GM12878 (cell line): ENCODE results near the gene ASCC3. TPM values are rescaled to one million over a fixed set of nuclear protein-coding genes. Genes with fewer than 3 reads are reported as not detected.

Experiments used
- ATAC-seq: fragments of 200-7000 bp; cut with Tn5 transposase; 3 replicates; pipeline ENCODE4 v1.9.1; 2020; ENCODE audit warnings: mild to moderate bottlenecking, moderate library complexity
- BruUV-seq: library from RNA; stranded (reverse); fragments of 400-500 nt; replicated peaks from 2 replicates; lab custom pipeline; 2021; lab: Mats Ljungman, UMichigan
- CTCF ChIA-PET: fragments of 300-600 bp; sonication (Branson Sonifier 250); formaldehyde crosslinking; extraction: SDS; loops from one replicate; lab custom pipeline; 2021; ENCODE audit warnings: inconsistent platforms; lab: Yijun Ruan, JAX
- POLR2A ChIA-PET: fragments of 350-600 bp; formaldehyde crosslinking; extraction: SDS; loops from one replicate; lab custom pipeline; 2021; ENCODE audit warnings: inconsistent platforms; lab: Charles Lee
- RAD21 ChIA-PET: fragments of 300-600 bp; sonication (Branson Sonifier 250); formaldehyde crosslinking; loops from one replicate; lab custom pipeline; 2023; ENCODE audit warnings: antibody characterized with exemption; ENCODE audit not compliant: unreplicated experiment; lab: Charles Lee
- SMC1A ChIA-PET: fragments of 300-600 bp; sonication (Branson Sonifier 250); formaldehyde crosslinking; loops from one replicate; lab custom pipeline; 2023; ENCODE audit not compliant: unreplicated experiment, uncharacterized antibody; lab: Charles Lee
- DNase-seq: peaks from one replicate; pipeline ENCODE4 v3.0.0-alpha.2; 2011; ENCODE audit warnings: low read depth, low spot score
- FAIRE-seq: peaks from 3 replicates; lab custom pipeline; 2011; peaks lifted over from hg19 to GRCh38; lab: Jason Lieb, UNC
- H2AFZ ChIP-seq: 2 replicates; pipeline ENCODE4 v1.6.0; 2011; ENCODE audit warnings: low read depth, low read length, control low read depth; ENCODE audit not compliant: control insufficient read depth
- H3K27ac ChIP-seq: 2 replicates; pipeline ENCODE4 v1.5.1; 2011; ENCODE audit warnings: control low read depth; ENCODE audit not compliant: control insufficient read depth, insufficient read depth
- H3K27me3 ChIP-seq, 2 experiments: replicated peaks in 1 of 2; 2 replicates each; pipeline versions ENCODE4 v1.6.0 to v1.6.1; 2011; ENCODE audit warnings: low read length in 1 of 2; ENCODE audit not compliant: control insufficient read depth in 2 of 2, insufficient read depth in 2 of 2
- H3K36me3 ChIP-seq, 2 experiments: 2 replicates each; pipeline ENCODE4 v1.5.1; 2011; ENCODE audit warnings: low read length in 1 of 2; ENCODE audit not compliant: control insufficient read depth in 2 of 2, insufficient read depth in 2 of 2
- H3K4me1 ChIP-seq: 2 replicates; pipeline ENCODE4 v1.6.1; 2011; ENCODE audit warnings: mild to moderate bottlenecking, low read length, moderate library complexity, mixed read lengths; ENCODE audit not compliant: control insufficient read depth, insufficient read depth
- H3K4me2 ChIP-seq: 2 replicates; pipeline ENCODE4 v1.6.0; 2011; ENCODE audit warnings: control low read depth; ENCODE audit not compliant: control insufficient read depth, insufficient read depth
- H3K4me3 ChIP-seq: fragments of 200-600 bp; sonication (generic); 2 replicates; pipeline ENCODE4 v1.5.1; 2016
- H3K79me2 ChIP-seq: 2 replicates; pipeline ENCODE4 v1.6.0; 2011; ENCODE audit warnings: low read length; ENCODE audit not compliant: control insufficient read depth, insufficient read depth
- H3K9ac ChIP-seq: 2 replicates; pipeline ENCODE4 v1.8.0; 2011; ENCODE audit warnings: low read length, control low read depth, mixed read lengths; ENCODE audit not compliant: control insufficient read depth, insufficient read depth
- H3K9me3 ChIP-seq: replicated peaks from 3 replicates; pipeline ENCODE4 v1.5.1; 2011; ENCODE audit warnings: mild to moderate bottlenecking, low read length; ENCODE audit not compliant: control insufficient read depth, insufficient read depth
- H4K20me1 ChIP-seq: 2 replicates; pipeline ENCODE4 v1.6.0; 2011; ENCODE audit not compliant: control insufficient read depth, insufficient read depth
- CHD1 ChIP-seq: IDR thresholded peaks from 2 replicates; pipeline ENCODE4 v1.6.1; 2012; ENCODE audit warnings: low read depth, low read length, improper control_type of control experiment
- CHD4 ChIP-seq: fragments of 200-600 bp; sonication (generic); IDR thresholded peaks from 2 replicates; pipeline ENCODE4 v1.6.1; 2016; ENCODE audit warnings: mild to moderate bottlenecking
- CREB1 ChIP-seq: IDR thresholded peaks from 2 replicates; pipeline ENCODE4 v1.6.1; 2012; ENCODE audit warnings: low read depth, mild to moderate bottlenecking, inconsistent platforms
- FOS ChIP-seq: IDR thresholded peaks from 3 replicates; pipeline ENCODE4 v1.6.1; 2011; ENCODE audit warnings: borderline replicate concordance; ENCODE audit not compliant: insufficient read length; ENCODE audit errors: extremely low read depth
- FOXM1 ChIP-seq: IDR thresholded peaks from 2 replicates; pipeline ENCODE4 v1.6.1; 2012; ENCODE audit warnings: low read depth, mild to moderate bottlenecking, inconsistent platforms, low read length, moderate library complexity
- HDGF ChIP-seq: fragments of 450-650 bp; IDR thresholded peaks from 2 replicates; pipeline ENCODE4 v1.6.1; 2016; ENCODE audit warnings: antibody characterized with exemption
- NR2C2 ChIP-seq: IDR thresholded peaks from 2 replicates; pipeline ENCODE4 v1.6.1; 2011; ENCODE audit warnings: borderline replicate concordance, low read depth; ENCODE audit not compliant: control insufficient read depth, insufficient read length
- RUNX3 ChIP-seq: IDR thresholded peaks from 2 replicates; pipeline ENCODE4 v1.6.1; 2012; ENCODE audit warnings: low read length, inconsistent platforms
- ZNF384 ChIP-seq: IDR thresholded peaks from 2 replicates; pipeline ENCODE4 v1.6.1; 2012; ENCODE audit warnings: low read depth, mild to moderate bottlenecking, low read length, improper control_type of control experiment, borderline replicate concordance
- WGBS: methylation state at CpG from one replicate; pipeline ENCODE4 v1.1.6; 2016; ENCODE audit warnings: low lambda C conversion rate; ENCODE audit not compliant: insufficient replicate concordance, insufficient coverage; ENCODE audit errors: missing lambda C conversion rate; 5-methylcytosine and 5-hydroxymethylcytosine counted together
- in situ Hi-C: fragments of 300-500 bp; cut with MboI; formaldehyde crosslinking; loops from 9 replicates; pipeline ENCODE4 v1.14.3; 2018; ENCODE audit warnings: mixed read lengths
- intact Hi-C: fragments of 100-400 bp; cut with micrococcal nuclease; formaldehyde crosslinking; loops from one replicate; pipeline ENCODE4 v1.14.2; 2022; ENCODE audit not compliant: unreplicated experiment
- polyA plus RNA-seq, 11 experiments: library from polyadenylated mRNA; depleted of rRNA in 4 of 11; unstranded in 6 of 11; stranded (reverse) in 5 of 11; fragments of >200 nt; fragmentation: Nextera tagmentation in 4 of 11; fragmentation: Illumina TruSeq in 1 of 11; extraction: Ambion mirVana in 4 of 11; extraction: Trizol in 1 of 11; gene quantifications; 1 replicate in 1 of 11; 2 replicates in 10 of 11; pipeline versions ENCODE4 v1.2.1 to v1.2.3, GENCODE V29; 2011 to 2016; ENCODE audit warnings: inconsistent platforms in 2 of 11, missing spikeins in 2 of 11, low read depth in 1 of 11
- total RNA-seq, 4 experiments: library from RNA; depleted of rRNA in 3 of 4; stranded (reverse); fragments of >200 nt in 3 of 4; fragmentation: Illumina TruSeq in 1 of 4; extraction: Trizol in 1 of 4; gene quantifications; 2 replicates each; pipeline versions ENCODE4 v1.2.1 to v1.2.3, GENCODE V29; 2013 to 2021
- TF ChIP-seq, protein P1 (sequence below), 3 experiments: IDR thresholded peaks in 2 of 3; conservative IDR thresholded peaks in 1 of 3; 2 replicates each; pipeline ENCODE4 v1.5.1; 2011; ENCODE audit warnings: low read depth in 3 of 3, low read length in 3 of 3, mild to moderate bottlenecking in 3 of 3, control low read depth in 2 of 3, moderate library complexity in 2 of 3, inconsistent platforms in 1 of 3, mixed read lengths in 1 of 3; ENCODE audit not compliant: control insufficient read depth in 2 of 3, insufficient read depth in 1 of 3; ENCODE audit errors: extremely low read depth in 1 of 3

The ASCC3 gene
- total and polyA plus RNA-seq, 10 of the 15 experiments (the other 5 are each of a cell fraction or from before 2014, with no cell fraction given), result 19.9 to 76.2 (median 55.9) TPM

DNA sequence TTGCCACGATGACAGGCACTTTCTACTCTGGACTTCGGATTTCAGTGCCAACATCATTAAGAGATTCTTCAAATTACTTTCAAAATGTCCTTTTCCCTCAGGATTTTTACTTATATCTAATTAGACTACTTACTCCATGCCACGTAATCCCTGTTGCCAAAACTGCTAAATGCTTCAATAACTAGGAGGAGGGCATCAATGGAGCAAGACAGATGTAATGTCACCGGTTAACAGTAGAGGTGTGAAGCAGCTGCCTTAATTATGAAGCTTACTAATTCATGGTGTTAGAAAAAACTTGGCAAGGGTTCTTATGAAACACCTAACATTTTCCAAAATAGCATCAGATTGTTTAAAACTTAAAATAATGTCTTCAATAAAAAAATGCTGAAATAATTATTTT lies 305.2 kb downstream of the ASCC3 start:
- in situ Hi-C loops (no loop called here), intact Hi-C loops (no loop called here)
- DNase-seq, result no peak
- Histone ChIP-seq H2AFZ (no peak overlapping the region), H3K27ac (no peak overlapping the region), H3K36me3 (no peaks in the 10 kb centered on the region; a peak in 1 of 4 replicates), H3K4me1 (no peaks in the 10 kb centered on the region), H3K27me3 (no peaks in the 10 kb centered on the region), H3K79me2 (no peaks in the 10 kb centered on the region), H3K9me3 (no peaks in the 10 kb centered on the region), H3K4me3 (no peak overlapping the region), H3K9ac (no peak overlapping the region), H4K20me1 (no peaks in the 10 kb centered on the region), H3K4me2 (no peak overlapping the region)
- POLR2A ChIA-PET, result no interaction called here
- no peak for TF ChIP-seq CREB1
- TF ChIP-seq RUNX3, result no peak
- TF ChIP-seq CHD4, result no peak
- no peak for TF ChIP-seq FOXM1
- TF ChIP-seq FOS, result no peak
- no peak for TF ChIP-seq HDGF
- BruUV-seq, result no TSS peak
- SMC1A ChIA-PET, result interaction anchor here (0.5 to 2.5 kb wide), 4 partner anchors 36 to 461 kb away, joined by 3 to 8 read pairs (median 3); no protein-coding TSS in a partner anchor
- 98% methylated on average over 4 of the region's 4 CpGs for WGBS
- RAD21 ChIA-PET, result no interaction called here
- no peak for FAIRE-seq
- CTCF ChIA-PET, result interaction anchor here (1.0 kb wide), 1 partner anchor 298 kb away, joined by 4 read pairs; no protein-coding TSS in a partner anchor
- no peak for ATAC-seq

DNA sequence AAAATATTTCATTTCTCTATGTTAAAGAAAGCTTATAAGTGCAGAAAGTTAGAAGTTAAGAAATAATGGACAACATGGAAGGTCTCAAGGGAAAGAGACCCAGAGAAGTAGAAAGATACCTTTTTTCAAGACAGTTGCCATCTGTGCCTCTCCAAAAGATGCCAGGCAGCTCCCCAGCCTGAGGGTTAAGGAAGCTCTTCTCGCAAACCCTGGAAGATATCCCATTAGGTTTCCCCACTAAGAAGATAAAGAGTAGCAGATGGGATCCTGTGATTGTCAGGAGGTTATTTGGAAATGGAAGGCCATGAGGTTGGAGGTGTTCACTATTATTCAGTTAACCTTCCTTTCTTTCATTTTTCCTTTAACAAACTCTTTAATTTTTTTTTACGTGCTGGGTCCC lies 306.3 kb downstream of the ASCC3 start:
- WGBS, result 96% methylated on average over 2 of the region's 2 CpGs
- H3K27ac ChIP-seq, result no peak overlapping the region
- ChIA-PET RAD21 (no interaction called here), POLR2A (interaction anchor here (0.7 kb wide), 1 partner anchor 14 kb away, joined by 4 read pairs; no protein-coding TSS in a partner anchor), CTCF (interaction anchor here (0.9 to 2.1 kb wide), 6 partner anchors 10 to 467 kb away, joined by 3 to 6 read pairs (median 3); no protein-coding TSS in a partner anchor), SMC1A (interaction anchor here (0.6 to 2.5 kb wide), 7 partner anchors 12 to 89 kb away, joined by 3 to 8 read pairs (median 3); no protein-coding TSS in a partner anchor)
- intact Hi-C loops, result loop anchor here (5.0 kb wide), 1 partner anchor 458 kb away; no protein-coding TSS in a partner anchor
- H3K9ac ChIP-seq, result no peak overlapping the region
- no peaks in the 10 kb centered on the region for H4K20me1 ChIP-seq
- in situ Hi-C loops, result no loop called here
- no peak for TF ChIP-seq NR2C2
- no peak for TF ChIP-seq ZNF384
- TF ChIP-seq CHD1, result no peak
- TF ChIP-seq, protein P1, sequence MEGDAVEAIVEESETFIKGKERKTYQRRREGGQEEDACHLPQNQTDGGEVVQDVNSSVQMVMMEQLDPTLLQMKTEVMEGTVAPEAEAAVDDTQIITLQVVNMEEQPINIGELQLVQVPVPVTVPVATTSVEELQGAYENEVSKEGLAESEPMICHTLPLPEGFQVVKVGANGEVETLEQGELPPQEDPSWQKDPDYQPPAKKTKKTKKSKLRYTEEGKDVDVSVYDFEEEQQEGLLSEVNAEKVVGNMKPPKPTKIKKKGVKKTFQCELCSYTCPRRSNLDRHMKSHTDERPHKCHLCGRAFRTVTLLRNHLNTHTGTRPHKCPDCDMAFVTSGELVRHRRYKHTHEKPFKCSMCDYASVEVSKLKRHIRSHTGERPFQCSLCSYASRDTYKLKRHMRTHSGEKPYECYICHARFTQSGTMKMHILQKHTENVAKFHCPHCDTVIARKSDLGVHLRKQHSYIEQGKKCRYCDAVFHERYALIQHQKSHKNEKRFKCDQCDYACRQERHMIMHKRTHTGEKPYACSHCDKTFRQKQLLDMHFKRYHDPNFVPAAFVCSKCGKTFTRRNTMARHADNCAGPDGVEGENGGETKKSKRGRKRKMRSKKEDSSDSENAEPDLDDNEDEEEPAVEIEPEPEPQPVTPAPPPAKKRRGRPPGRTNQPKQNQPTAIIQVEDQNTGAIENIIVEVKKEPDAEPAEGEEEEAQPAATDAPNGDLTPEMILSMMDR (IDR thresholded peaks at IDR 0.05 in 2 of 3, conservative IDR thresholded peaks at IDR 0.05 in 1 of 3; ENCODE audit: control insufficient read depth in 2 of 3, extremely low read depth in 1 of 3, insufficient read depth in 1 of 3, low read depth in 3 of 3, low read length in 3 of 3), result no peak
- no TSS peak for BruUV-seq
- H3K79me2 ChIP-seq, result no peaks in the 10 kb centered on the region
- H3K4me2 ChIP-seq, result no peak overlapping the region
- H3K4me1 ChIP-seq, result no peaks in the 10 kb centered on the region
- no peak for DNase-seq
- H3K27me3 ChIP-seq, result no peaks in the 10 kb centered on the region
- no peak overlapping the region for H2AFZ ChIP-seq
- ATAC-seq, result no peak
- no peak overlapping the region for H3K4me3 ChIP-seq
- H3K9me3 ChIP-seq, result no peaks in the 10 kb centered on the region
- FAIRE-seq, result no peak
- peaks cover 0 to 3% of the 10 kb centered on the region in 2 experiments; a peak in 1 of 4 replicates for H3K36me3 ChIP-seq
